Activated CD8-positive, alpha-beta memory T cell treated with anti-CD3 and anti-CD28 coated beads, Interleukin-2, amount 50 U/mL, for 1 hour (primary cell): ENCODE results near the gene TSHZ3.

Experiments
- DNase-seq: peaks from one replicate; pipeline ENCODE4 v3.0.0-alpha.2; 2020; ENCODE audit errors: extremely low read depth

TSHZ3 gene

DNA sequence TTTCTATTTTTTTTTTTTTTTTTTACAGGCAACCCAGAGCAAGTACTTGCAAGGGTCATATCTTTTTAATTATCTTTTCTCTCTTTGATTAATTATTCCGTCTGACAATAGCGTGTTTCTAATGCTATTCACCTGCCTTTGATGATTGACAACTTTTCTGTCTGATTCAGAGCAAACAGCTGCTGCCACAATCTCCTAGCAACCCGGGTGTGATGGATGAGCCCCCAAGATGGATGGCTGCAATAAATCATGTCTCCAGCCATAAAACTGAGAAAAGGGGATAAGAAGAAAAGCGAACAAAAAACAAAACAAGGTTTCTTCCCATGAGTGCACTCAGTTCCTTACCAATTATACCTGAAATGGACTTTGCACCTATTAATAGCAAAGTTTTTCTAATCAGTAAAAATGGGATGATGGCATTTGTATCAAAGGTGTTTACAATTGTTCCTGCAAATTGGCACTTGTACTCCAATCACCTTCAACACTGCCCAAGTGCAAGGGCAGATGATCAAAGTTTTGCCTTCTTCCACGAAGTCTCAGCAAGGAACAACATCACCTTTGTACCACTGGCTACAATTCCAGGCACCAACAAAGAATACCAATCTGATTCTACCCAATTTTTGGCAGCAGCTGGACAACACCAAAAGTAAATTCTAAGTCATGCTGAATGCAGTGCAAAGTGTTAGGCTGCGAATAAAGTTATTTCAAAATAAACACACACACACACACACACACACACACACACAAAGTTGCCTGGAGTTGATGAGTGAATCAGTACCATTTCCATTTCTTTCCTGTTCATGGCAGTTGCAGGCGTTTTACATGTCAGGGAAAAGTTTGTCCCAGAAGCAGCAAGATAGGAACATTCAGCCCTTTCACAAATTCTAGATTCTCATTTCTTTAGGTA is 12.0 kb downstream of the TSHZ3 start:
- DNase-seq = no peak

GRCh38 chr19:31335716-31336115 is 13.5 kb downstream of the TSHZ3 start:
- no peak for DNase-seq

DNA sequence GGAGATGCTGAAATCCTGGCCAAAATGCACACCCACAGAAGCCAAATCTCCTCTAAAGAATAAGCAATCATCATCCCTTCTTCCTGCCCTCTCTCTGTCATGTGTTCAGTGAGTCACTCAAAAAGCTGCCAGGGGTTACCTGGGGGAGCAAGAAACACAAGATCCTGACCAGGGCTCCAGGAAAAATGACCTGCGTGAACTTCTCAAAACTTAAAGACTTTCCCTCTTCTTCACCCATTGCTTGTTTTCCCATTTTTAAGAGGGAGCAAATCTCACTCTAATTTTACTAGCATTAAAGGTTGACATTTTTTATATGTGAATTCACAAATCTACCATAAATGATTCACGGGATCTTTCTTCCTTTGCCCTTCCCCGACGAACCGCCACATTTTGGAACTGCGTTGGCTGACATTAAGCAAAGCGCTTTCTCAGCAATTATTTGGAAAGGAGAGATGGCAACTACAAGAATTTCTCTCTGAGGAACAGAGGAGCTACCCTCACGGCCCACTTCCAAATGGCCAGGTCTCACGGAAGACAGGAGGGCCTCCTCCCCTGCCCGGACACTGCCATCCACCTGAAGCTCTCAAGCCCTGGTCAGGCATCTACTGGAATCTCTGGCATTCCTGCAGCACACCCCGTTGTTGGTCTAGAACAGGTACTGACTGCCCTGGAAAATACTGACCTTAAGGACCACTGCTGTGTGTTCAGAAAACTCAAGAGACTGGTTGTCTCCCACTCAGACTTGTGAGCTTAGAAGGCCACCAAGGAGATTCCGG is 14.2 kb downstream of the TSHZ3 start:
- no peak for DNase-seq

DNA sequence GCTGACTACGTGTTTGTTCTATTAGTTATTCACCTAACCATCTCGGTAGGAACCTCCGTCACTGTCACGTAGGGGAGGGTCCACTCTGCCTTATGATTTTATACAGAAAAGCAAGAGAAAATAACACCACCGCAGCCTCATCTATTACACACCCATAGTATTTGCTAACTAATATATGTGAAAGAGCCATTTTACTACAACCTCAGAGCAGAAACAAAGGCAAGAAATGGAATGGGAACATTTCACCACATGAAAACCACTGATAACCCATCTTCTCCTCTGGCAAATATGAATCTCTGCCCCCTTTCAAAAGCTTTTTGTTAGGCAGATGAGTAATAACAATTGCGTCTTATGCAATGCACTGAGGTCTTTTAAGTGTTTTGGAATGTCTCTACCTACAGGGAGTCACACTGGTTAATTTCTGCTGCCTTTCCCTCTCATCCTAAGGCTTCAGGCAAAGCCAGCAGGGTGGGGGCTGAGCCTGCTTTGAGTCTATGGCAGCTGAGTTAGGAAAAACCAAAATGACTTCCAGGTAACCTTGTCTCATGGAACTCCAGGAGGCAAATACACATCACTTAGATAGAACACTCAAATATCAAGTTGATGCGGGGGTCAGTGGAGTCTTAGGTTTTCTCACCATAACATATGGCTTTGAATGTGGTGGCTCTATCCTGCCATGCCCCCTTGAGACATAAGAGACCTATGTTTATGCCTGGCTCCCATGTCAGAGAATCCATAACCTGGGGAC is 15.0 kb downstream of the TSHZ3 start:
- DNase-seq = no peak

- no peak for DNase-seq
These were observed 17.1 kb downstream of the TSHZ3 start for GRCh38 chr19:31332096-31332495.

DNA sequence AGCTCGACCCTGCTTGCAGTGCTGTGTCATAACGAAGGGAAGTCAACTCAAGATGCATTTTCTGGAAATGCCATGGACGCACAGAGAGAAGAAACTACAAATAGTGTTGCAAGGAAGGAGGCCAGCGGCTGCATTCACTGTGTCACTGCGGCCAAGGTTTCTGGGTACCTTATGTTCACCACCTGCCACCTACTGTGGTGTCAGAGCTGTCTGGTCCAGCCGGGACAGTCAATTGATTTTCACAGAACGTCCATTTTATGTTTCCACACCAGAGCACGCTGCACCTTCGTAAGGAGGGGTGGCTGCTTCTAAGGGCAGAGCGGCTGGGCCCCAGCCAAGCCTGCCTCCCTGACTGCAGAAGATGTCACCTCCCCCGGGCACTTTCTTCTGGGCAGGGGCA is 17.7 kb downstream of the TSHZ3 start:
- no peak for DNase-seq

GRCh38 chr19:31330761-31331160 is 18.5 kb downstream of the TSHZ3 start:
- no peak for DNase-seq

DNA sequence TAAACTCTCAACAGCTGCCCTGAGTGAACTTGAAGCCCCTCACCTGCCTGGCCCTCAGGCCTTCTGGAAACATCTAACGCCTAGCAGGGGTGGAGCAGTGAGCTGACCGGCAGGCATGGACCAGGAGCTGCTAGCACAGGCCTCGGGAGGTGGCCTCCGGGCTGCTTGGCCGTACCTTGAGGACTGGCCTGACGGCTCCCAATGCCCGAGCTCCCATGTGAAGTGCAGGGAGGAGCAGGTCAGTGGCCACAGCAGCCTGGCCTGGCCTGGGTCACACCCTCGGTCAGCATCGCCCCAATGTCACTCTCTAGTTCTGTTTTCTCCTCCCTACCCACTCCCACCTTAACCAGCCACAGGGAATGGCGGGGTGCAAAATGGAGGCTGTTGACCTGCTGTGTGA is 19.0 kb downstream of the TSHZ3 start:
- DNase-seq = no peak

DNA sequence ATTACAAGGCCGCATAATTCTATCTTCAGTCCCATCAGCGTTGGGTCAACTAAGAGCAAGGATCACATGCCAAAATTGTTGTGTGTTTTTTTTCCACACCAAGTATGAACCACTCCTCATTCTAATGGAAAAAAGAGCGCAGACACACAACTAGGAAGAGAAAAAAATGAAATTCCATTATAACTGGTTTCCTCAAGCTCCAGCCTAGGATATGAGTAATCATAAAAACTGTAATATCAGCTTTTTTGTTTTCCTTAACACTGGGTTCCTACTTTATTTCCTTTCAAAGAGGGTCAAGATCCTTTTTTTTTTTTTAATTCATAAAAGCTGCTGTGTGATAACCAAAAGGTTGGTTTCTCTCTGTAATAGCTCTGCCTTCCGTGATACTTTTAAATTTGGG is 19.4 kb downstream of the TSHZ3 start:
- no peak for DNase-seq

DNA sequence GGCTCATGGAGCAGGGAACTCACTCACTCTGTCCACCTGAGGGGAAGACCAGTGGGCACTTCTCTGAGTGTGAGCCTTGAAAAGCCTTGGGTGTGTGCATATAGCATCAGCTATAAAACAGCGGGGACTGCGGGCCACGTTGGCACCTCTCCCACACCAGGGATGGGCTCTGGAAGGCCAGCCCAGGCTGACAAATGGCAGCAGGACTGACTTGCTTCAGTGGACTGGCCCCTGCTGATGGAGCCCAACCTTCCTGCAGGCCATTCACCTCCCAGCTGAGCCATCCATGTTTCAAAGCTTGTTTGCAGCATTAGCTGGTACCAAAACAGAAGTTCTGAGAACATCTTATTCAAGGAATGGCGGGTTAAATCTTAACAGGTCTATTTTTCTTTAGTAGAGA is 21.0 kb downstream of the TSHZ3 start:
- no peak for DNase-seq

DNA sequence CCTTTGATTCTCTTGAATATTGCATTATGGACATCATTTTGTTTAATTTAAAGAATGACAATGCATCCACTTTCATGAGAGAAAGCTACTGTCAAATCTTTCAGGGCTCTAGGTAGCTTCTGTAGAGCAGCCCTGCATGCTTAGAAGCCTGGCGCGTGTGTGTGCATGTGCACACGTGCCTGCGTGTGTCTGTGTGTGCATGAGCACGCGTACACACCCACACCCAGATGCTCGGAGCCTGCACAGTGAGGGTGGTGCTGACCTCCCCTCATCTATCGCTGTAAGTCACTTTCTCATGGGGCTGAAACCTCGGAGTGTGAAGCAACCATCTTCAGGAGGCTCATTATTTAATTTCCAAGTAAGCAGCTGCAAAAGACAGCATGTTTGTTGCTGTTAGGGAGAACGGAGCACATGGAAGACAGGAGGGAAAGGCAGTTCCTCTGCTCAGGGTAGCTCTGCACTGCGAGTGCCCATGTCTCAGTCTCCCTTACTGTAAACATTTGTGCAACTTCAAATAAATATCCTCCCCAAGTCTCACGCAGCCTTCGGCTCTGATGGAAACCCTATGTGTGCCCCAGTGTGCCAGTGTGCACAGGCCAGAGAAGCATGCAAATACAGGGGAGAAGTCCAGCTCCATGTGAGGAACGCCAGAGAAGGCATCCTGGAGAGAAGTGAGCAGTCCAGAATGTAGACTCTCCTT is 22.8 kb downstream of the TSHZ3 start:
- DNase-seq = no peak

DNA sequence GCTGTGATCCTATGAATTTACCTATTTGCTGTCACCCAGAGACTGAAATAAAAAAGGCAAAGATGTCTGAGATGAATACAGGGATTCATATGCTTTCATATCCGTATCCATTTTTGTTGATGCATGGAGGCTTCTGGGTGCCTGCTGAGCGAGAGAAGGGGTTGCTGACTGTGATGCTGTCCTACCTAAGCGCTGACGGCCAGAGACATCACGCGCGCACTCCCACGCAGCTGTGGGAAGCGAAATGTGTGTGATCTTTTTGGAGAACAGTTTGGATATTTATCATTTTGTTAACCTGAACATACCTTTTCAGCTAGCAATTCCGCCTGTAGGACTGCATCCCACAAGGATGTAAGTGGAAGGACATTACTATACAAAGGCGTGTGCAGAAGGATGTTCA is 23.9 kb downstream of the TSHZ3 start:
- no peak for DNase-seq

DNA sequence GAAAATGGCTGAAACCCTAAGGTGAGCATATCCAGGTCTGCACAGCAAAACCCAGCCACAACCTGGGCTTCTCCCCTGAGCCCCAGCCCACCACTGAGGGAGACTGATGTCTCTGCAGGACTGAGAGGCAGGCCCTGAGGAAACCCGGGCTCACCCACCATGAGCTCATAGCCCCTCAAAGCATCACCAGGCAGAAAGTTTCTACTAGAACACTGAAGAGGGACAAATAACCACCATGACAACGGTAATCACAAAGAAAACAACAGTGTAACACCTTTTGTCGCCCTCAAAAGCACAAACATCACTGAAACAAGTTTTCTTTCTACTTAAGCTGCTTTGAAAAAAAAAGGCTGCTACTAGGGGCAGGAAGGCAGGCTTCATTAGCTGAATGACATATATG is 29.8 kb downstream of the TSHZ3 start:
- no peak for DNase-seq

- DNase-seq = no peak
These were observed 30.3 kb downstream of the TSHZ3 start for GRCh38 chr19:31318790-31319425.

DNA sequence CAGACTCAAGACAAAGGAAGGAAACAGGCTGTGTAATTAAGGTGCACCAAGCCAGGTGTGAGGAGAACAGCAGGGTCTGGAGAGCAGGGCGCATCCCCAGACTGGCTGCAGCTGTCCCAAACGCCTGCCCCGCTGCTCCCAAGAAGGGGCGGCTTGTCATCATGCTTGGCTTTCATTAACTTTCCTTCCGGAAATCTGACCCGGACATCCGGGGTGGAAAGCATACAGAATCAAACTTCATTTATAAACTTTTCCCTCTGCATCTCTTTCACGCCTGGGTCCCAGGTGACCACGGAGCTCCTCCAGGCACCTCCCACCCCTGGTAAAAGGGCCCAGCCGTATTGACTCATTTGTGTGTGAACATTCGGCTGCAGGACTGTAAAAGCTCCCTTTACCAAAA is 31.7 kb downstream of the TSHZ3 start:
- no peak for DNase-seq

DNA sequence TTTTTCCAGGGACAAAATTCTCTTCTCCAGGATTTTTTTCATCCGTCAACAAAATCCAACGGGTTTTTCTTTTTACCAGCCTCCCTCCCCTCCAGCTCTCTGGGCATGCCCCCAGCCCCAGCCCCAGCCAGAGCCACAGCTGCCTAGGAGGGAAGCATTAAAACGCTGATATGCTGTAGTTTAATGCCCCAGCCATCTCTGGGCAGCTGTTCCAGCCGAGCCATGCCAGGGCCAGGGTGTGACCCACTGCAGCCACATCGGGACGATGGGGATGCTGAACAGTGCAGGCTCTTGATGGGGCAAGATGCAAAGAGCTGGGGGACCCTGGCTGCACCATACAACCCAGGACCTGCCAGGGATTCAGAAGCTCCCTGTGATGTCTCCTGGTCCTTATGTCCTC is 32.1 kb downstream of the TSHZ3 start:
- DNase-seq = no peak

GRCh38 chr19:31316201-31316951 is 32.9 kb downstream of the TSHZ3 start:
- DNase-seq = no peak

DNA sequence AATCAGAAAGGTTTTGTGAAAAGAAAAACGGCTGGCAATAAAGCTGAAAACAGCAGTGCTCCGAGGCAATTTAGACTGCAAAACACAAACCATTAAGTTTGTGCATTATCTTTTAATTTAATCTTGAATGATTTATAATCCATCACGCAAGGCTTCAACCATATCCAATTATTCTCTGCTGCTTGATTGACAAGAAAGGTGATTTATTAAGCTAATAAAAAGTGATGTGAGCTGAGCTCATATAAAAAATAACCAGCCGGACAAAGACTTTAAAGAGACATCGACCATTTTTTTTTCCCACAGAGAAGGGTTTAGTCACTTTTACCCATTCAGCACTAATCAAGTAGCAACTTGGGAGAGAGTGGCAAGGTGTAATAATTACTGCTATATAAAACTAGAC is 33.6 kb downstream of the TSHZ3 start:
- no peak for DNase-seq

DNA sequence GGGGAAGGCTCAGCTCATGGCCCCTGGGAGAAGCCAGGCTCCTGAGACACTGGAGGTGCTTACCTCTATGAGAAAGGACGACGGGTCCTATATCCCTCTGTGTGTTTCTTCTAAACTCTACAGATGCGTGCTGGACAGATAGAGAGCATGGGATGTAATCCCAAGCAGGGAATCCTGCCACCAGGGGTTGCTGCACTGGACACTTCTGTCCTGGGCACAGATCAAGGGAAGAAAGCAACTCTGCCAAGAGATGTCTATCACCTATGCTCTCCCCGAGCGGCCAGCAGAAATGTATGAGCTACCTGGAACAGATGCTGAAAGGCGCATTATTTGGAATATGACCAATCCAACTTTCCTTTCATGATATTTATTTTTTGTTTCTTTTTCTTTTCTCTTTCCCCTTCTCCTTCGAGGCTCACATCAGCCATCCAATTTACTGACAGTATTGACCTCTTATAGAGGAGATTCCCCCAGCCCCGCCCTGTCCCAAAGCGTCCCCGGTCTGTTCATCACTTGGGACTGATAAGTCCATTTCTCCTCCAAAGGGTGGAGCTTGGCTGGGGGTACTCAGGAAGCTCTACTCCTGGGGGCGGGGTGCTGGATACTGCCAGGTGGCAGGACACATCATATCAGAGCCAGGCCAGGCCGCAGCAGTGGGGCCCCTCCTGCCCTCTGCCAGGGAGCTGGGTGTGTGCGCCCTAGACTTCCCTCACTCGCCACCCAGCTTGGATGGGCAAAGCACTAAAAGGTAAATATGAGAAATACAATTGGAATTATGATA is 34.2 kb downstream of the TSHZ3 start:
- no peak for DNase-seq

- no peak for DNase-seq
These were observed 35.1 kb downstream of the TSHZ3 start for GRCh38 chr19:31314156-31314555.
